Stimulated activated CD8-positive, alpha-beta memory T cell treated with anti-CD3 and anti-CD28 coated beads, Interleukin-4, amount 100 ng/mL, for 4 hours (primary cell): ENCODE data around the gene IL34.
A peak's percentile ranks its signal among the peaks of the same experiment; 100 is the strongest.

Experiments
- DNase-seq, 2 donors: peaks; one replicate each; pipeline ENCODE4 v3.0.0-alpha.2; 2020; ENCODE audit warnings: low read depth in 2 of 2, low spot score in 1 of 2

The IL34 gene

GRCh38 chr16:70676675-70677498 lies 30.5 kb downstream of the IL34 start:
- DNase-seq = no peak

- no peak for DNase-seq
Measured at GRCh38 chr16:70677499-70678120, 31.3 kb downstream of the IL34 start.

DNA sequence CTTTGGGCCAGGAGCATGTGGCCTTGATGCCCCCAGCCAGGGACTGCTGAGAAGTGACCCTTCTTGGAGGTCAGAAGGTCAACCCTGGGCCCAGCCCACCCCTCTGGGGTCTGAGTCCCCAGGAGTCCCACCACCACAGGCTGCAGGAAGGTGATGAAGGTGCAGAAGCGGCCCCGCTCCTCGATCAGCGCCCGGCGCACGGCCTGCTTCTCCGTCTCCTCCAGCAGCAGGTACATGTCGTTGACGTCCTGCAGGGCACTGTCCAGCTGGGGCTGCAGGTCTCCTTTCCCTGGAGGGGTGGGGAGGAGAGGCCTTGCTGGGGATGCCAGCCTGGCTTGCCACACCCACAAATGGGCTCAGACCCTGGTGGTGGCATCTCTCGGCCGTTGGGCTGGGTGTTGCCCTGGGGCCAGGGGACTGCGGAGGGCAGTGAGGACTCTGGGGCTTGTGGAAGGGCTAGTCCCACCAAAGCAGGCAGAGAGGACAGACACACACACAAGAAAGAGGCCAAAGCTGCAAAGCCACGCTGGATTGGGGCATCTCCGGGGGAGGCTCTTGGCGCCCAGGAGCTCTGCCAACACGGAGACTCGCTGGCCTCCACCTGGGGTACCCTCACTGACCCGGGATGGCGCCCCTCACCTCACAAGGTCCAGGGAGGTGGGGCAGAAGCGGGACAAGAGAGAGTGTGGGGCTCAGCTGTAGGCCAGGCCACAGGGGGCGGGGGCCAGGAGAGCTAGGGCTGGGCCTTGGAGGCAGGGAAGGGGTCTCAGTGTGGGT lies 31.9 kb downstream of the IL34 start:
- DNase-seq = no peak

DNA sequence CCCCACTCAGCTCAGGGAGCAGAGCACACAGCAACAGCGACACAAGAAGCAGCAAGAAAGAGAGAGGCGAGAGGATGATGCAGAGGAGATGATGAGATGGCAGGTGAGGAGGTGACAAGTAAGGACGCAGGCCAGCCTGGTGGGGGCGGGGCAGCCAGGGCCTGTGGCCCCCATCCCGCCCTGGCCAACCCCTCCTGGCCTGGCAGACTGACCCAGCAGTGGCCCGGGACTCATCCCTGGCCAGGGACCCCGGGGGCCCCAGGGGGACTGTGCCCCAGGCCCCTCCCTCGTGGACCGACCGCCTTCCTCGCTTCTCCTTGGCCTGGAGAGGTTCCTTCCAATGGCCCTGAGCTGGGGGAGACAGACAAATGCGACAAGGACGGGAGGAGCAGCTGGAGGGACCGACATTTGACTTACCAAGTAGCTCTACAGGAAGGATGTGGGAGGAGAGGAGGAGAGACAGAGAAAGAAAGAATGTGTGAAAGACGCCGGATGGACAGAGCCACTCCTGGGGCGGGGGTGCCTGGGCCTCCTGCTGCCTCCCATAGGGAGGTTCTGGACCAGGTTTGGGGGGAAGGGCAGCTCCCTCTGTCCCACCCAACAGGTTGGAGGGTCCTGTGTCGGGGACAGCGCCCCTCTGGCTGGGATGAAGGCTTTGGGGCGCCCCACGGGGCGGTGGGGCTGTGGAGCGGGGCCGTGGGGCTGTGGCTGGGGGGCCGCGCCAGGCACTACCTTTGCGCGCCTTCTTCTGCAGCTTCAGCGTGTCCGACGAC lies 32.7 kb downstream of the IL34 start:
- DNase-seq = no peak

DNA sequence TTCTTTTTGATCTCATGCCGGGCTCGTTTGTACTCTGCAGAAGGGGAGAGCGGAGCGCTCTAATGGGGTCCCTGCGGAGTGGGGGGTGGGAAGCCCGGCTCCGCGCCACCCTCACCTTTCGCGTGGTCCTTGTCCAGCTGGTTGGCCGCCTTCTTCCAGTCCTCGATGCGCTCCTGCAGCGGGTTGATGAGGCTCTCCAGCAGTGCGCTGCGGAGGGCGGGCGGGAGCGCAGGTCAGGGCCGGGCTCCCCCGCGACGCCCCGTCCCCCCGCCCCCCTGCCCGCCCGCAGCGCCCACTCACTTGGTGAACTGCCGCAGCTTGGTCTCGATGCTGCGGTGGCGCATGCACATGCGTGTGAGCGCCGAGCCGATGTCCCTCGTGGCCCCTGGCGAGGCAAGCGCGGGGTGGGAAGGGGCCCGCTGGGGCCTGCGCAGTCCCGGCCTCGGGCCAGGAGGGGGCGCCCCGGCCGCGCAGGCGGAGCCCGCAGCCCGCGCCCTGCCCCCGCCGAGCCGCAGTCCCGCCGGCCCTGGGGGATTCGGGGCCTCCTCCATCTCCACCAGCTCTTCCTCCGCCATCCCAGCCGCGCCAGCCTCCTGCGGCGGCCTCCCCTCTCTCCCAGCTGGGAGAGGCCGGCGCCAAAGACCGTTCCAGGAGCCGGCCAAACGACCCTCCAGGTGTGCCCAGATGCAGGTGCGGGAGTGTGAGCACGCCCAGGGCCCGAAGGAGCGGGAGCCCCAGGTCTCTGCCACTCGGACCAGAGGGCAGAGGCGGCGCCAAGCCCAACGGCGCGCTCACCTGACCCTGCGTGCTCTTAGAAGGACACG lies 33.5 kb downstream of the IL34 start:
- DNase-seq = no peak

GRCh38 chr16:70680495-70681381 lies 34.4 kb downstream of the IL34 start:
- no peak for DNase-seq

GRCh38 chr16:70681382-70682238 lies 35.3 kb downstream of the IL34 start:
- DNase-seq = no peak

DNA sequence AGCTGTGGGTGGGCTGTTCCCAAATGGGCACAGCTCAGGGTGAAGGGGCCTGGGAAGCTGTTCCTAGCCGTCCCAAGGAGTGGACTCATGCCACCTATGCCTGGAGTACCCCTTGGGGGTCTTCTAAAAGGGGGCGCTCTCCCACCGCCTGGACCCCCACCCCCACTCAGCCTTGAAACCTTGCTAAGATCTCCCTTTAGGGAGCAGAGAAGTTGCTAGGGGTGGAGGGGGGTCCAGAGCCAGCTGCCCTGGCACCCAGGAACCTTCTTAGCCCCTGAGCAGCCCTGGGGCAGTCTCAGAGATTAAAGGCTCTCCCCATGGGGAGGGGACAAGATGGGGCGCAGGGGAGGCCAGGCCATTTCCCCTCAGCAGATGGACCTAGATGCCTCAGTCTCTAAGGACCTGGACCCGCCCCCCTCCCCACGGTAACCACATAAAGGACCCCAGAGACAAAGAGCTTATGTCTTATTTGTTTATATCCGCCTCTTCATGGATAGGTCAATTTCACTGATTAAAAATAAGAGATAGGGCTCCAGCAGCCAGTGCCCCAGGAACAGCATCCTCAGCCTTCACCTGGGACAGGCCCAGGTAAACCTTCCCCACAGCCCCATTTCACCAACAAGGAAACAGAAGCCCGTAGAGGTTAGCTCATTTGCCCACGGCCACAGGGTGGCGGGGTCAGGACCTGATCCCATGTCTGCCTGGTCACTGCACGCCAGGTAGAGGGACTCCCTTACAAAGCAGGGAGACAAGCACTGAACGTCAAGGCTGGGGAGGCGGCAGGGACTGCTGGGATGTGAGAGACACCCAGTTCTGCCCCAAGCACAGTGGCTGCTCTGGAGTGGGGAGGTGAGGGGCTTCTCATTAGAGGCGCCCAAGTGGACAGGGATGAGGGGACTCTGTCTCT lies 36.1 kb downstream of the IL34 start:
- DNase-seq = no peak

DNA sequence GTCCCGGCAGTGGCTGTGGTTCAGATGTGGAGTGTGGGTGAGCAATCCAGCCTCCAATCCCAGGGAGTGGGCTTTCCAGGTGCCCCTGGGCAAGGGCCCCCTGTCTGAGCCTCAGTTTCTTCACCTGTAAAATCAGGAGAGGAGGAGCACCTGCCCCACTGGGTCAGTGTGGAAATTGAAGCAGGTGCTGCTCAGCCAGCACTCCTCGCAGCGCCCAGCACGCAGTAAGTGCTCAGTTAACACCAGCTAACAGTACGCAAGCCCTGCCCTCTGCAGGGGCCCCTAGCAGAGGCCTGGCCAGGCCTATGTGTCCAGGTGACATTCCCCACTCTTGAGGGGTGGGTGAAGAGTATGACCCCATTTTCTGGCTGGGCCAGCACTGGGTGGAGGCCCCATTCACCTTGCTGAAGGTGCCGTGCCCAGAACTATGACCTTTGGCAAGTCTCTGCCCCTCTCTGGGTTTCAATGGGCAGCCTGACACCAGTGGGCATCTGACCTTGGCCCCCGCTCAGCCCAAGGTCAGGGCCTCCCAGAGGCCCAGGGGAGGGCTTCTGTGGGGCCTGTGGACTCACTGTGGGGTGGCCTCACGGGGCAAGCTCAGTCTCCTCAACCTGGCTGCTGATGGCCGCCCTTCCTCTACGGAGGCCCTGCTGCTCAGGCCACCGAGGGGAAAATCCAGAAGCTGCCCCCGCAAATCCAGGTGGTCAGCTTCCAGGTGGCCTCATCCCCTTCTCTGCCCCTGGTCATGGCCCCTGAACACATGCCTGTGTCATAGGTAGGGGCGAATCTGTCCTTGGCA lies 37.0 kb downstream of the IL34 start:
- DNase-seq = no peak

DNA sequence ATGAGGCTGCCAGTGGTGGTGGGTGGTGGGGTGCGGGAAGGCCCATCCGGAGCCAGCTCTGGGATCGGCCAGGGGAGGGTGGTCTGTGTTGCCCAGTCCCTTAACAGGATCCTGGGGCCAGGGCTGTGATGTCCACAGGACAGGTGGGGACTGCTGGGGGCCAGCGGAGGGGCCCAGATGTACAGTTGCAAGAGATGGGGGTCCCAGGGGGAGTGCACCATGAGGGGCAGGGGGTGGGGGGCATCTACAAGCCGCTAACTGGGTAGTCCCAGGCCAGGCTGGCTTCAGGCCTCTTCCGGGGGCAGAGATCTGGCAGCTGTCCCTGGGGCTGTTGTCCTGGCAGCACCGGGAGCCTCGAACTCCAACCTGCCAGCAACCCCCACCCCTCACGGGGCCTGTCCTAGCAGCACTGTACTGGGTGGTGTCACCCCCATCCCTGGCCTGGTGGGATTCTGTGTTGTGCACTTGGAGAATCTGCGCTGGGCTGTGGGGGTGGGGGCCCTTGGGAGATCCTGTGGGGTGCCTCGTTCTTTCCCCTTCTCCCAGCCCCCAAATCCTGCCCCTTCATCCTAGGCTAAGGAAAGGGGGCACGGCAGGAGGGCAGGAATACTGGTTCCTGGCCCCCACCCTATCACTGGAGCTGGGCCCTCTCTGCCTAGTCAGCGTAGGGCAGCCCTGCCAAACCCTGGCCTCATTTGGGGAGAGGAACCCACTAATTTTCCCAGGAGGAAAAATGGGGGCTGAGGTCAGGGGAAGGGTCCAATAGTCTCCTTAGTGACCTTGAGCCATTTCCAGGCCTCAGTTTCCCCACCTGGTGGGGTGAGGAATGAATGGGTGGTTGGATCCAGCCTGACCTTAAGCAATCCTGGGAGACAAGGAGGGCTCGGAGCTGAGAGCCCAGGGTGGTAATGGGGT lies 38.0 kb downstream of the IL34 start:
- no peak for DNase-seq

- no peak for DNase-seq
Measured at GRCh38 chr16:70685061-70685937, 38.9 kb downstream of the IL34 start.

DNA sequence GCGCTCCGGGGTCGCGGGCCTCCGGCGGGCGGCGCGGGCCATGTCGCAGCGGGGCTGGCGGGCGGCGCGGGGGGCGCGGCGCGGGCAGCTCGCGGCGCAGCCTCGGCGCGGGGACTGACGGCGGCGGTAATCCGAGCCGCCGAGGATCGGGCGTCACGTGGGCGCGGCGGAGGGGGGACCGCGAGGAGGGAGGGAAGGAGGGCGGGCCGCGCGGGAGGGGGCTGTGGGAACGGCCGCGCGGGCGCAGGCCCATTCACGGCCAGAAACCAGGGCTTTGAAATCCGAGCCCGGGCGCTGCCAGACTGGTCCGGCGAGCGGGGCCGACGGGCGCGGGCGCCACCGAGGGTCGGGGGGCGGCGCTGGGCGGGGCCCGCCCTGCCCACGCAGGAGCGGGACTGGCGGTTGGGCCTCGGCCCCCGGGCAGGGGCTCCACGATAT lies 39.6 kb downstream of the IL34 start, which contains the start of gene MTSS2:
Gene MTSS2 (minus strand): TSS at position 116 of the 438 bp plus-strand sequence. CDS start 262 bp downstream, outside the sequence.
- DNase-seq = peak in 1 of 2 donors; percentile 13

- DNase-seq = no peak
Measured at GRCh38 chr16:70686376-70687101, 40.2 kb downstream of the IL34 start.

DNA sequence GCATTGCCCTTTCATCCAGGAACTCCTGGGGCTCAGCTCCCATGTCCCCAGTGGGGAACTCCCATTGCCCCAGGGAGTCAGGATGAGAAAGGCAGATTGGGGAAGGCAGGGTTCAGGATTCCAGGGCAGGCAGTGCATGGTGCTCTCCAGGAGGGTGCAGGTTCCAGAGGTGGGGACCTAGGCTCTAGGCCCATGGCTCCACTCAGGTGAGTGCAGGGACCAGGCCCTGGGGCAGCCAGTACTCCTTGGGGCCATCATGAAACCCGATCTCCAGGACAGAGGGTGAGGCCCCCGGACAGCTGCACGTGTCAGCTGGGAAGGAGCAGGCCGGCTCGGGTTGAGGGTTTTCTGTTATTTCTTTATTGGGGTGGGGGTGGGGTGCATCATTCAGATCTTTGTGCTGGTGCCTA lies 40.7 kb downstream of the IL34 start:
- DNase-seq = no peak
